Esophagus muscularis mucosa (tissue), 4 donors: ENCODE measurements around the gene PBLD. TPM values are rescaled to one million over a fixed set of nuclear protein-coding genes. Genes with fewer than 3 reads are reported as not detected.
"Not testable (repeated sequence)": the region's sequence is repeated elsewhere in the genome, so short reads cannot be mapped to it uniquely, and the experiment has no call there.

ENCODE experiments used
- DNase-seq: peaks from one replicate; pipeline ENCODE4 v3.0.0-alpha.2; 2017; ENCODE audit errors: extremely low spot score
- H3K27ac ChIP-seq, 4 donors: fragments of 200-600 bp; sonication (generic); replicated peaks in 1 of 4; 1 replicate in 3 of 4; 2 replicates in 1 of 4; pipeline ENCODE4 v1.5.1; 2016 to 2019; ENCODE audit warnings: mild to moderate bottlenecking in 1 of 4
- H3K27me3 ChIP-seq, 4 donors: fragments of 200-600 bp; sonication (generic); one replicate each; pipeline versions ENCODE4 v1.5.1 to v1.6.0; 2016 to 2019
- H3K36me3 ChIP-seq, 4 donors: fragments of 200-600 bp; sonication (generic); one replicate each; pipeline ENCODE4 v1.5.1; 2016 to 2019
- H3K4me1 ChIP-seq, 4 donors: fragments of 200-600 bp; sonication (generic); one replicate each; pipeline ENCODE4 v1.5.1; 2016 to 2019
- H3K4me3 ChIP-seq, 4 donors: fragments of 200-600 bp; sonication (generic); 1 replicate in 2 of 4; 2 replicates in 2 of 4; pipeline ENCODE4 v1.5.1; 2016 to 2019; ENCODE audit warnings: mild to moderate bottlenecking in 4 of 4, moderate library complexity in 1 of 4
- H3K9me3 ChIP-seq, 4 donors: fragments of 200-600 bp; sonication (generic); 1 replicate in 3 of 4; 2 replicates in 1 of 4; pipeline ENCODE4 v1.5.1; 2016 to 2019
- CTCF ChIP-seq, 3 experiments: fragments of 200-600 bp in 2 of 3; fragments of 450-650 bp in 1 of 3; sonication (generic) in 2 of 3; IDR thresholded peaks; one replicate each; pipeline ENCODE4 v1.5.1; 2017 to 2019; ENCODE audit warnings: antibody characterized with exemption in 3 of 3, mild to moderate bottlenecking in 2 of 3, moderate library complexity in 1 of 3
- EP300 ChIP-seq: sonication (generic); formaldehyde crosslinking; IDR thresholded peaks from one replicate; pipeline ENCODE4 v1.6.1; 2017; ENCODE audit warnings: antibody characterized with exemption
- POLR2A ChIP-seq: fragments of 450-650 bp; IDR thresholded peaks from one replicate; pipeline ENCODE4 v1.6.1; 2017; ENCODE audit warnings: antibody characterized with exemption, moderate library complexity, mild to moderate bottlenecking, low read depth
- POLR2AphosphoS5 ChIP-seq, 2 donors: sonication (generic); formaldehyde crosslinking; IDR thresholded peaks; one replicate each; pipeline ENCODE4 v1.6.1; 2017; ENCODE audit warnings: antibody characterized with exemption in 2 of 2
- WGBS: methylation state at CpG from one replicate; pipeline ENCODE4 v1.1.5; 2018; 5-methylcytosine and 5-hydroxymethylcytosine counted together
- intact Hi-C: fragments of 100-400 bp; cut with DNase I; formaldehyde crosslinking; loops from one replicate; pipeline ENCODE4 v1.15.1; 2023
- total RNA-seq, 4 donors: library from RNA; depleted of rRNA; stranded (reverse); fragments of >200 nt; gene quantifications; one replicate each; pipeline versions ENCODE4 v1.1.0 to v1.2.1, GENCODE V29; 2016

Gene PBLD
- total RNA-seq, 4 donors from 2014 or later, result 6.6 to 9.1 (median 7.4) TPM

GRCh38 chr10:68253346-68253745 is 79.4 kb downstream of the PBLD start:
- WGBS, result 25% methylated on average over 1 of the region's 1 CpG
- DNase-seq, result no peak
- intact Hi-C loops, result no loop called here

GRCh38 chr10:68251625-68252495 is 80.9 kb downstream of the PBLD start:
- intact Hi-C loops, result no loop called here
- TF ChIP-seq POLR2A, result no peak
- no peak for TF ChIP-seq POLR2AphosphoS5 (IDR thresholded peaks at IDR 0.05)
- no peak for TF ChIP-seq CTCF (IDR thresholded peaks at IDR 0.05)
- no peak for TF ChIP-seq EP300
- no peak for DNase-seq
- no peaks in the 10 kb centered on the region for H3K4me1 ChIP-seq
- no peaks in the 10 kb centered on the region for H3K27me3 ChIP-seq
- H3K9me3 ChIP-seq, result no peaks in the 10 kb centered on the region
- H3K27ac ChIP-seq, result no peak overlapping the region
- no peaks in the 10 kb centered on the region for H3K36me3 ChIP-seq
- no peak overlapping the region for H3K4me3 ChIP-seq
- 88% methylated on average over 5 of the region's 5 CpGs for WGBS

More at GRCh38 chr10:68253346-68253745, 79.4 kb downstream of the PBLD start:
- H3K9me3 ChIP-seq, result no peaks in the 10 kb centered on the region
- peaks cover 0 to 5% (median 0%) of the 10 kb centered on the region in 4 donors for H3K4me1 ChIP-seq
- TF ChIP-seq CTCF (IDR thresholded peaks at IDR 0.05) (no peak), EP300 (no peak), POLR2A (no peak), POLR2AphosphoS5 (IDR thresholded peaks at IDR 0.05) (no peak)
- H3K4me3 ChIP-seq, result no peak overlapping the region
- H3K27ac ChIP-seq, result no peak overlapping the region
- H3K27me3 ChIP-seq, result no peaks in the 10 kb centered on the region
- no peaks in the 10 kb centered on the region for H3K36me3 ChIP-seq

GRCh38 chr10:68251151-68251550 is 81.6 kb downstream of the PBLD start:
- DNase-seq, result no peak
- Histone ChIP-seq H3K27me3 (no peaks in the 10 kb centered on the region), H3K4me1 (no peaks in the 10 kb centered on the region), H3K36me3 (no peaks in the 10 kb centered on the region), H3K27ac (no peak overlapping the region), H3K4me3 (no peak overlapping the region), H3K9me3 (no peaks in the 10 kb centered on the region)
- 93% methylated on average over 5 of the region's 7 CpGs for WGBS
- intact Hi-C loops, result no loop called here
- TF ChIP-seq POLR2AphosphoS5 (IDR thresholded peaks at IDR 0.05), result no peak
- no peak for TF ChIP-seq POLR2A
- TF ChIP-seq EP300, result no peak
- no peak for TF ChIP-seq CTCF (IDR thresholded peaks at IDR 0.05)

- WGBS, result 97% methylated on average over 4 of the region's 4 CpGs
- Histone ChIP-seq H3K27me3 (no peaks in the 10 kb centered on the region), H3K36me3 (no peaks in the 10 kb centered on the region), H3K27ac (no peak overlapping the region), H3K4me1 (no peaks in the 10 kb centered on the region), H3K9me3 (no peaks in the 10 kb centered on the region), H3K4me3 (no peak overlapping the region)
- intact Hi-C loops, result no loop called here
- TF ChIP-seq POLR2AphosphoS5 (IDR thresholded peaks at IDR 0.05) (no peak), CTCF (IDR thresholded peaks at IDR 0.05) (no peak), POLR2A (no peak), EP300 (no peak)
- DNase-seq, result no peak
Measured at GRCh38 chr10:68249297-68249696, 83.4 kb downstream of the PBLD start.

GRCh38 chr10:68247931-68248330 is 84.8 kb downstream of the PBLD start:
- Histone ChIP-seq H3K27me3 (no peaks in the 10 kb centered on the region), H3K4me1 (no peaks in the 10 kb centered on the region), H3K4me3 (no peak overlapping the region), H3K27ac (no peak overlapping the region), H3K36me3 (no peaks in the 10 kb centered on the region), H3K9me3 (no peaks in the 10 kb centered on the region)
- WGBS, result 85% methylated on average over 6 of the region's 6 CpGs
- DNase-seq, result no peak
- TF ChIP-seq EP300, result no peak
- TF ChIP-seq CTCF (IDR thresholded peaks at IDR 0.05), result no peak
- TF ChIP-seq POLR2A, result no peak
- TF ChIP-seq POLR2AphosphoS5 (IDR thresholded peaks at IDR 0.05), result no peak
- intact Hi-C loops, result no loop called here

GRCh38 chr10:68246397-68246796 is 86.3 kb downstream of the PBLD start:
- H3K4me1 ChIP-seq, intact Hi-C loops: not testable (repeated sequence)
- 96% methylated on average over 7 of the region's 7 CpGs for whole genome bisulfite sequencing

More at GRCh38 chr10:68246397-68246796, 86.3 kb downstream of the PBLD start:
- not testable (repeated sequence) for DNase-seq, H3K27ac ChIP-seq, H3K27me3 ChIP-seq, H3K36me3 ChIP-seq, H3K4me3 ChIP-seq, H3K9me3 ChIP-seq
